Stimulated activated CD4-positive, alpha-beta T cell treated with anti-CD3 and anti-CD28 coated beads, Interleukin-12 subunit alpha, Interleukin-12 subunit beta, amount 100 ng/mL, for 4 hours (primary cell): Measurements from ENCODE around the gene FNDC3B.
"Not testable (repeated sequence)": the region's sequence is repeated elsewhere in the genome, so short reads cannot be mapped to it uniquely, and the experiment has no call there.

Experiments
- DNase-seq: peaks from one replicate; pipeline ENCODE4 v3.0.0-alpha.2; 2020

FNDC3B gene

DNA sequence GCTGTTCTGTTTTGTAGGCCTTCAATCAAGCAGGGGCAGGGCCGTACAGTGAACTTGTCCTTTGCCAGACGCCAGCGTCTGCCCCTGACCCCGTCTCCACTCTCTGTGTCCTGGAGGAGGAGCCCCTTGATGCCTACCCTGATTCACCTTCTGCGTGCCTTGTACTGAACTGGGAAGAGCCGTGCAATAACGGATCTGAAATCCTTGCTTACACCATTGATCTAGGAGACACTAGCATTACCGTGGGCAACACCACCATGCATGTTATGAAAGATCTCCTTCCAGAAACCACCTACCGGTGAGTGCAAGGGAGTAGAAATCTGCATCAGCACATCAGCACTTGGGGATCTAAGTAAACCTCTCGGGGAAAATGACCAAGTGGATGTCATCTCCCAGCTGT, 313.4 kb downstream of the FNDC3B start:
- DNase-seq, result no peak

DNA sequence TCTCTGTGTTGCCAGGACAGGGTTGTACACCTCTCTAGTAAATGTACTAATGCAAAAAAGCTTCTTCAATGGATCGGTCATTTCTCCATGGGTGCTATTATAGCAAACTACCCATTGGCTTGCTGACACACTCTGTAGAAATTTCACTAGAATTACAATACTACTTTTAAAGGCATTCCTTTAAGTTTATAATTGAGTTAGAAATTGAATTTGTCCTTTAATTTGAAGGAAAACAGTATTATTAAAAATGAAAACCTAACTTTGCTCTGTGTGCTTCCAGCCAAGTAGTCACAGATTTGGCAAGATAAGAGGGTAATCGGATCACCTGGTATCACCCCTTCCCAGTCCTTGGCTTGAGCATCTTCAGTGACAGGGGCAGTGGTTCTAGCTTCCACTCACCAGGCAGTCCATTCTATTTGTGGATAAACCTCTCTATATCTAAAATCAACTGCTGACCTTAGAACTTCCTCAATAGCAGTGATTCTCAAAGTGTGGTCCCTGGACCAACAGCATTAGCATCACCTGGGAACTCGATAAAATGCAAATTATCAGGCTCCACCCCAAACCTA, 315.6 kb downstream of the FNDC3B start:
- no peak for DNase-seq

DNA sequence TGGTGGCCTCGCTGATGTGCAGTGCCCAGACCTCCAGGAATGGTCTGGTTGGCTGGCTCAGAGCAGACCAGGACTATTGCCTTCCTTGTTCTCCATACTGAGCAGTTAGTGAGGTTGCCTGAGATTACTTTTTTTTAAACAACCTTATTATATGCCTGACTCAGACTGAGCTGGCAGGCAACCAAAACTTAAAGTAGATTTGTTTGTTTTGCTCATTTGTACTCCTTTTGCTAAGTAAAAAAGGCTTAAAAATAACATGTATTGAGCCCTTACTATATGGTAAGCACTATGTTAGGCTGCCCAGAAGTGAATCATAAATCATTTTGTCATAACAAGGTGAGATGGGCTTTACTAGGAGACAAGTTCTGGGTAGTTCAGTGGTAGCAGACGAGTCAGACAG, 316.5 kb downstream of the FNDC3B start:
- no peak for DNase-seq

DNA sequence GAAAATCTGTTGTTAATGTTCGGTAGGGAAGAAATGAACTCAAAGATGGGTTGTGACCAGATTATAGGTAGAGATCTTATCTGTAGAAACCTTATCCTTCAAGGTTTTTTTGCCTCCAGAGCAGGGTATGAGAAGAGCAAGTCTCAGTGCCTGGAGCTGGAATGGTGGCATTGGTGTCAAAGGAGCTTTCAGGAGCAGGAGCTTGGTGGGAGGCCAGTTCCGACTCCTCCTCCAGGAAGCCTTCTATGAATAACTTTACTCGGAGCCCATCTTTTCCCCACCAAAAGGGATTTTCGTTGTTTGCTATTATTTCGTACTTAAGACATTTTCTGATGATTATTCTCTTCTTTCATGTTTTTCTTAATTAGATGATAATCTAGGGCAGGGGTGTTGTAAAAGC, 317.0 kb downstream of the FNDC3B start:
- DNase-seq, result no peak

DNA sequence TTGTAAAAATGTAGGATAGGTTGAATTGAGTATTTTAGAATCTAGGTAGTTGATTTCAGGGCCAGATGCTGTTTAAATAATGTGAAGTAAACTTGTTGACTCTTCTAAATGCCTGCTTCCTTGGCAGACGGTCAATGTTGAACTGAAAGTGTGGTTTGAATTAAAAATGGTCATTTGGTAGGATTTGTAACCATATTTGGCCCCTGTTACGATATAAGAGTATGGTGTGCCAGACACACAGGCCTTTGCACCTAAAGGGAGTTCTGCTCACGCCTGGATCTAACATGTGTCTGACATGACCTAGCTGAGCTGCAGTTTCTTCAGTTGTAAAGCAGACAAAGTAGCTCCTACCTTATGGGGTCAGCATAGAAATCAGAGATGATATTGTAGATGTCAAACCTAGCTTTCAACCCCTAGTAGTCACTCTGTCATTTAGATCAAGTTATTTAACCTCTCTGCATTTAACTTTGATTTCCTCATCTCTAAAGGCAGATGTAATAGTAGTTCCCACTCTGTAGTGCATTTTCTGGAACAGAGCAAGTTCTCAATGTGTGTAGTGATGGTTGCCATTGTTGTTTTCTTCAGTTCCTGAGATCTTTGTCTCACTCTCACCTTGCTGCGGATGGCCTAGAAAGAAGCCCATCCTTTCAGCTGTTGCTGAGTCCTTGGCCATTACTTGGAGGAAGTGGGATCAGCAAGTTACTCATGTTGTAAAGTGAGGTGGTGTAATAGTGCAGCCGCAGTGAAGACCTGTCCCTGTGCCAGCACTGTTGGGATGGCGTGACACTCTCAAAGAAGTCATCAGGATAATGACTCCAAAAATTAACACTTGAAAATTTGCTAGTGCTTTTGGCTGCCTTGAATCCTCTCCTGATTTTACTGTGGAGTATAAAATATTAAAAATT, 318.7 kb downstream of the FNDC3B start:
- DNase-seq, result no peak

DNA sequence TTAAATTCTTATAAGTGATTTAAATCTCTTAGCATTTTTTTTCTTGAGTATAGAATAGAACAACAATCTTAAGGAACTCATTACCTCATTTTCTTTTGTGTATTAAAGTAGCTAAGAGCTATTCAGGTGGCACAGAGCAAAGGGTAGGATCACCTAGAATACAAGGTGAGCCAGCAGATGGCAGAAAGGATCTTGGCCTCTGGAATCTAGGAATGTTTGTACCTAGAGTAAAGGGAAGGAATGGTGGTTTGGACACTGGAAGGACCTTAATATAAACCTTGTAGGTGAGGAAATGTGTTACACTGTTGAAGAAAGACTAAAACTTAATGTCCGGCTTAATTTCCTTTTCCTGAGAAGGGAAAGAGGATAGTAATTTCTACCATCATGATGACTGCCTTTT, 319.9 kb downstream of the FNDC3B start:
- no peak for DNase-seq

DNA sequence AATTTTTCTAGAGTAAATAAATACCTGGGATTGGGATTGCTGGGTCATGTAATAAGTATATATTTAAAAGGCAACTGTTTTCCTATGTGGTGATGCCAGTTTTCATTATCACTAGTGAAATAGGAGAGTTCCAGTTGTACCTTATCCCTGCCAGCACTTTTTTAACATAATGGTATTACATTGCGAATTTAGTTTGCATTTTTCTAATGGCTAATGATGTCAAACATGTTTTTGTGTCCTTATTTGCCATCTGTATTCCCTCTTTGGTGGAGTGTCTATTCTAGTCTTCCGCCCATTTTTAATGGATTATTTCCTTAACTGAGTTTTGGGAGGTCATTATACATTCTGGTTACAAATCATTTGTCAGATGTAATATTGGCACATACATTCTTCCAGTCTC, 320.6 kb downstream of the FNDC3B start:
- DNase-seq, result no peak

DNA sequence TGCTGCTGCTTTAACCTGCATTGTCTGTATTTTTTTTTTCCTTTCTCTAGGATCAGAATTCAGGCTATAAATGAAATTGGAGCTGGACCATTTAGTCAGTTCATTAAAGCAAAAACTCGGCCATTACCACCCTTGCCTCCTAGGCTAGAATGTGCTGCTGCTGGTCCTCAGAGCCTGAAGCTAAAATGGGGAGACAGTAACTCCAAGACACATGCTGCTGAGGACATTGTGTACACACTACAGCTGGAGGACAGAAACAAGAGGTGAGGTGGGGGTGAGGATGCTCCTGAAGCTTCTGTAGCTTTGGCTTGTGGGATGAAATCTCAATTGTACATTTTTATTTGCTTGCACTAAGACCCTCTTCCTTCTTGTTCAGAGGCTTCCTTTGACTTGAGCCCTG, 323.2 kb downstream of the FNDC3B start:
- DNase-seq, result no peak

DNA sequence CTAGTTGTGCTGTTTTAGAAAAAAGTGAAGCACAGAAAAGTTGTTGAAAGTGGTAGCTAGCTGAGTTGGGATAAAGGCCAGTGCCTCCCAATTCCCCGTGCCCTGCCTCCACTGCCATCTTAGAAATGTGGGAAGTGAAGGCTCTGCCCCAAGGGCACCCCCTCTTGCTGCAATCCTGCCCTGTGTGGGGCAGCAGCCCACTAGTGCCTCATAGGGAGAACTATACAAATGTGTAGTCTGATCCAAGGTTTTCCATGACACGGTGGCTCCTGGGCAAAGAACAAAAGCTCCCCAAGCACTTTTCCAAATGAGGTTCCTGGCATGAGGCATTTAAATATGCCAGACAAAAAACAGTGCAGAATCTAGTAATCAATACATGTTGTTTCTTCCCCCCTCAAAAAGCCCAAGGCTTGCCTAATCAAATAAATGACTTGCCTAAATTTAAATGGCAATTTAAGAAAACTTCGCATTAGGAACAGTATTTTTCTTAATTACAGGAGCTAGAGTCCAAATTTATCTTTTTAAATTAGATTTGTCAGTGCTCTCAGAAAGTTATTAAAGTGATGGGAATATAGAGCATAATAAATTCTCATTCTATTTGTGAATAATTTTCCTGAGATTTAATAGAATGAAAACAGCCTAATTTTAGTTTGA, 325.1 kb downstream of the FNDC3B start:
- DNase-seq, result no peak

DNA sequence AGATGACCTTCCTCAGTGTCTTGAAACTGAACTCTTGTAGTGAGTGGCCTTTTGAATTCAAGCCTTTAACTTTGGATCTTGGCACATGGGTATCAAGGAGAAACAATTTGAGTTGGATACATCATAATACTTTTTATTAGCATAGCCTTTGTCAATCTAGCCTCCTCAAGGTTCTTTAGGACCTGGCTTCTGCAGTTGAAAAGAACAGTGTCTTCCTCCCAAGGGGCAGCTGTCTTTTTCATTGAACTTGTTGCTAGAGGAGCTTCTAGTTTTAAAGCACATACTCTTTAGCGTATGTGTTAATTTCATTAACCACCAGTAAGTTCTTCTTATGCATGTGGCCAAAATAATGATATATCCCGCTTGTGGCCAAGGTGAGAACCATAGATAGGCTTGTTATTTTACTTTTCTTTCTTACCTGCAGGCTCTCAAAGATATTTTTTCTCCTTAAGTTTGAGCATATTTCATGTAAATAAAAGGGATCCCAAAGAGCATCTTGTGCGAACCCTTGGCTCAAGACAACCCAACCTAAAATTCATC, 325.7 kb downstream of the FNDC3B start:
- DNase-seq, result no peak

DNA sequence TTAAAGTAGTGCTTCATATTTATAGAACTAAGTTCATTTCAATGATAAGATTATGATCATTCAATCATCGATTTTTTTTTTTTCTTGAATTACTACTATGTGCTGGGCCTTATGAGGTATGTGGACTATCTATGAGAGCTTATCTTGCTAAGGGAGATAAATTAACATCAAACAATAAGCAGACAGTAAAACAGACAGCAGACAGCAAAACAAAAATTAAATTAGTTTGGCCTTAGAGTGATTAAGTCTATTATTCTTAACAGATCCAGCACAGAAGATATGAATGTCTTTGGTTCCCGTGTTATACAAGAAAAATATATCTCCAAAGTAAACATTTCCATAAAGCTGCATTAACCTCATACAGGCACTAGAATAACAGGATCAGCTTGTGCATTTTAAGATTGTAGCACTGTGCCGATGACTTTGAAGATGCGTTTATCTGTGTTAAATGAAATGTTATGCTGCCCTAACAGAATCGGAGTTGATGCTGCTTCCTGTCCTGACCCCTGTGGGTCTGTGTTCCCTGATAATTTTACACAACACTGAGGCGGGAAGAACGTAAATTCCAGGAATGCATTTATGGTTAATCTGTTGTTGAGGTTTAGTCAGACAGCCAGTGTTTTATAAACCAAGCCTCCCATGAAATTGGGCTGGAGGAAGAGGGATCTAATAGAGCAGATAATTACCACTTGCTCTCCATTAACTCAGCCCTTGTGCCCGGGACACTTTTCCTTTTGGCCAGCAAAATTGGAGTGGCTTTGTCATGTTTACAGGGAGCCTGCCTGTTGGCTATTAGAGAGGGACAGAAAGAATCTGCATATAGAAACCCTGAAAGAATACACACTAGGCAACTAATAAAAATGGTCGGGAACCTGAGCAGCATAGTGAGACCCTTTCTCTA, 328.1 kb downstream of the FNDC3B start:
- DNase-seq, result no peak

- DNase-seq, result not testable (repeated sequence)
These were observed 329.2 kb downstream of the FNDC3B start for GRCh38 chr3:172368556-172368955.

GRCh38 chr3:172369590-172370259, 330.3 kb downstream of the FNDC3B start:
- DNase-seq, result no peak

- no peak for DNase-seq
These were observed 331.0 kb downstream of the FNDC3B start for GRCh38 chr3:172370419-172370818.

- DNase-seq, result no peak
These were observed 332.2 kb downstream of the FNDC3B start for GRCh38 chr3:172371544-172371943.

DNA sequence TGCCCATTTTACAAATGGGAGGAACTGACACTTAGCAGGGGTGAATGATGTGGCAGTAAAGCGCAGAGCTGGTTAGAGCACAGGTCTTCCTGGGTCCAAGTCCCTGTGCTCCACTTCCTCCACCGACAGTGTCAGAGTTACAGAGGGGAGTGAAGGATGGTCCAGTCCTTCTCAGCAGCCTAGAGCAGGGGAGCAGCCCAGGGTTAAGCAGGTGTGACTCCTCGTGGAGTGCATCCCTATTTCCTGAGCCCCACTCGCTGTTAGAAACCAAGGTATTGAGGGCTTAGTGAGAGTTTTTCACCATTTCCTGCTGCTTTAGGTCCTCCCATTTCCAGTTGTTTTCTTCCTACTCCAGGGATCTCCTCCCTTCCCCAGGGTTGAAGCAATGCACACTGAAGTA, 333.5 kb downstream of the FNDC3B start:
- DNase-seq, result no peak

GRCh38 chr3:172373912-172374311, 334.5 kb downstream of the FNDC3B start:
- no peak for DNase-seq

DNA sequence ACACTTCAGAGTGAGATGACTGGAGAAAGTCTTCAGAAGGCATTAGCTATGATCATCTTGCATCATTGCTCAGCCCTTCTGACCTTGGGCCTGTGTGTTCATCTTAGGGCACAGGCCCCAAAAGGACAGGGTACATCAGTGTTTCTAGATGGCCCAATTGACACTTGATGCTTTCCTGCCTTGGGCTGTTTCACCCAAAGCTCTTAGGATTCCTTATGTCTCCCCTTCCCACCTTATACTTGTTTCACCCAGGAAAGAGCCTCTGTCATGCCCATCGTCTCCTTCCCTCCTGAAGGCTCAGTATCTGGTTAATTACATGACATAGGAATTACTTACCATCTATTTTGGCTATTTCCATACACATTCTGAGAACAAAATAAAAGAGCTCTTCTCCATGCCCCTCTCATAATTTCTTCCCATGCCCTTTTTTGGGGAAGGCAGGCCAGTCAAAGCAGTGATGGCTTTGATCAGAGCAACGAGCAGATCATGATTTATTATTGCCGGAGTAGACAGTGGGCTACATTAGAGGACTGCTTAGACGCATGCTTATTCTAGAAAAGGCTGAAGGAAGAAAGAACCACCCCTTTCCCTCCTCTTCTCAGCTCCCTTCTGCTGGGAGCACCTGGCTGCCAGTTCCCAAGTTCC, 335.9 kb downstream of the FNDC3B start:
- no peak for DNase-seq

DNA sequence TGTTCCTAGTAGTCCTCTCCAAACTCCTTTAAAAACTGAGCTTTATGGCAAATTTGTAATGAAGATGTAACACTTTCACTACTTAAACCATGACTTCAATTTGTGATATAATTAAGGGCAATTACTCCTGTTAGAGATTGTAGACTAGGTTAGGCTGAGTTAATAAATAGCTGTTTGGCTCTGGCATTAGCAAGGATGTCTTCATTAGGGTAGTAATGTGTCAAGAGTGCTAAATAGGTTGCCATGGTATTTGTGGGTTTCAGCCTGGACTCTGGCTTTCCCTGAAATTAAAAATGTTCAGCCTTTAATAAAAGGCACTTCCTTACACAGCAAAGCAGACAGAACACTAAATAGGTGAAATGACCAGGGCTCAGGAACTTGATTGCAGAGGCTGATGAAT, 337.0 kb downstream of the FNDC3B start:
- DNase-seq, result no peak

- no peak for DNase-seq
These were observed 337.5 kb downstream of the FNDC3B start for GRCh38 chr3:172376881-172377280.

- DNase-seq, result no peak
These were observed 339.1 kb downstream of the FNDC3B start for GRCh38 chr3:172378439-172378838.

GRCh38 chr3:172379372-172379771, 340.0 kb downstream of the FNDC3B start:
- no peak for DNase-seq
